Activated B cell treated with CpG ODN at 0.5 μM for 24 hours (primary cell): ENCODE data around the gene KDM6B. TPM values are rescaled to one million over a fixed set of nuclear protein-coding genes. Genes with fewer than 3 reads are reported as not detected.

Source experiments
- ATAC-seq: fragments of 200-7000 bp; cut with Tn5 transposase; one replicate; pipeline ENCODE4 v1.10.0; 2021; ENCODE audit warnings: low read depth, mild to moderate bottlenecking, moderate library complexity
- CTCF ChIA-PET: fragments of 350-600 bp; sonication (Branson Sonifier 250); formaldehyde crosslinking; loops from one replicate; lab custom pipeline; 2021; ENCODE audit warnings: antibody characterized with exemption; lab: Charles Lee
- POLR2A ChIA-PET: fragments of 350-600 bp; sonication (Branson Sonifier 250); formaldehyde crosslinking; loops from one replicate; lab custom pipeline; 2021; ENCODE audit warnings: antibody characterized with exemption; lab: Charles Lee
- DNase-seq: peaks from one replicate; pipeline ENCODE4 v3.0.0; 2022
- H3K27ac Mint-ChIP-seq: one replicate; pipeline ENCODE4 v1.8.0; 2020; ENCODE audit warnings: mixed read lengths
- H3K27me3 Mint-ChIP-seq: one replicate; pipeline ENCODE4 v1.8.0; 2021; ENCODE audit warnings: mixed read lengths
- H3K36me3 Mint-ChIP-seq: one replicate; pipeline ENCODE4 v1.8.0; 2021; ENCODE audit warnings: low read depth, mixed read lengths
- H3K4me1 Mint-ChIP-seq: one replicate; pipeline ENCODE4 v1.8.0; 2021; ENCODE audit warnings: mixed read lengths
- H3K4me3 Mint-ChIP-seq: one replicate; pipeline ENCODE4 v1.8.0; 2020; ENCODE audit warnings: mild to moderate bottlenecking, mixed read lengths
- H3K9me3 Mint-ChIP-seq: one replicate; pipeline ENCODE4 v1.8.0; 2020; ENCODE audit warnings: mixed read lengths
- intact Hi-C: fragments of 100-400 bp; cut with micrococcal nuclease; formaldehyde crosslinking; loops from one replicate; pipeline ENCODE4 v1.15.1; 2024
- total RNA-seq: library from RNA; stranded (reverse); gene quantifications from 2 replicates; pipeline ENCODE4 v1.2.3, GENCODE V29; 2022
- TF ChIP-seq, protein P1 (sequence below): fragments of 200-600 bp; IDR thresholded peaks from one replicate; pipeline ENCODE4 v1.8.0; 2022; ENCODE audit warnings: antibody characterized with exemption, mild to moderate bottlenecking

Gene KDM6B
- total RNA-seq, 1 donor from 2014 or later: 70.8 TPM

GRCh38 chr17:7830616-7831015 is 3.4 kb upstream of the KDM6B start:
- no peak for DNase-seq
- Mint-ChIP-seq H3K4me3 (no peak overlapping the region), H3K4me1 (peaks cover 14% of the 10 kb centered on the region), H3K27me3 (peaks cover 23% of the 10 kb centered on the region), H3K27ac (no peak overlapping the region), H3K9me3 (no peaks in the 10 kb centered on the region), H3K36me3 (peaks cover 11% of the 10 kb centered on the region)
- TF ChIP-seq, protein P1, sequence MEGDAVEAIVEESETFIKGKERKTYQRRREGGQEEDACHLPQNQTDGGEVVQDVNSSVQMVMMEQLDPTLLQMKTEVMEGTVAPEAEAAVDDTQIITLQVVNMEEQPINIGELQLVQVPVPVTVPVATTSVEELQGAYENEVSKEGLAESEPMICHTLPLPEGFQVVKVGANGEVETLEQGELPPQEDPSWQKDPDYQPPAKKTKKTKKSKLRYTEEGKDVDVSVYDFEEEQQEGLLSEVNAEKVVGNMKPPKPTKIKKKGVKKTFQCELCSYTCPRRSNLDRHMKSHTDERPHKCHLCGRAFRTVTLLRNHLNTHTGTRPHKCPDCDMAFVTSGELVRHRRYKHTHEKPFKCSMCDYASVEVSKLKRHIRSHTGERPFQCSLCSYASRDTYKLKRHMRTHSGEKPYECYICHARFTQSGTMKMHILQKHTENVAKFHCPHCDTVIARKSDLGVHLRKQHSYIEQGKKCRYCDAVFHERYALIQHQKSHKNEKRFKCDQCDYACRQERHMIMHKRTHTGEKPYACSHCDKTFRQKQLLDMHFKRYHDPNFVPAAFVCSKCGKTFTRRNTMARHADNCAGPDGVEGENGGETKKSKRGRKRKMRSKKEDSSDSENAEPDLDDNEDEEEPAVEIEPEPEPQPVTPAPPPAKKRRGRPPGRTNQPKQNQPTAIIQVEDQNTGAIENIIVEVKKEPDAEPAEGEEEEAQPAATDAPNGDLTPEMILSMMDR: no peak
- CTCF ChIA-PET: no interaction called here
- POLR2A ChIA-PET: interaction anchor here (0.9 to 5.5 kb wide), 2 partner anchors 13 to 26 kb away, joined by 3 to 136 read pairs; partner anchors contain the start of gene NAA38
- no peak for ATAC-seq
- intact Hi-C loops: no loop called here

- no peak overlapping the region for H3K4me3 Mint-ChIP-seq
- H3K9me3 Mint-ChIP-seq: no peaks in the 10 kb centered on the region
- intact Hi-C loops: no loop called here
- ChIA-PET CTCF (no interaction called here), POLR2A (interaction anchor here (0.9 to 5.5 kb wide), 2 partner anchors 13 to 26 kb away, joined by 3 to 136 read pairs; partner anchors contain the start of gene NAA38)
- H3K36me3 Mint-ChIP-seq: peaks cover 11% of the 10 kb centered on the region
- H3K4me1 Mint-ChIP-seq: peaks cover 17% of the 10 kb centered on the region
- DNase-seq: no peak
- peaks cover 23% of the 10 kb centered on the region for H3K27me3 Mint-ChIP-seq
- TF ChIP-seq, protein P1: no peak
- no peak for ATAC-seq
- H3K27ac Mint-ChIP-seq: no peak overlapping the region
Measured at GRCh38 chr17:7831233-7831632, 2.8 kb upstream of the KDM6B start.

- intact Hi-C loops: no loop called here
- no peak overlapping the region for H3K4me3 Mint-ChIP-seq
- POLR2A ChIA-PET: interaction anchor here (1.2 to 5.5 kb wide), 2 partner anchors 11 to 25 kb away, joined by 5 to 136 read pairs; partner anchors contain the start of gene NAA38
- no peak for DNase-seq
- H3K36me3 Mint-ChIP-seq: peaks cover 11% of the 10 kb centered on the region
- H3K9me3 Mint-ChIP-seq: no peaks in the 10 kb centered on the region
- H3K27me3 Mint-ChIP-seq: peaks cover 19% of the 10 kb centered on the region
- peaks cover 28% of the 10 kb centered on the region for H3K4me1 Mint-ChIP-seq
- H3K27ac Mint-ChIP-seq: no peak overlapping the region
- TF ChIP-seq, protein P1: no peak
- CTCF ChIA-PET: interaction anchor here (0.7 to 2.1 kb wide), 2 partner anchors 12 to 19 kb away, joined by 4 to 7 read pairs; no protein-coding TSS in a partner anchor
- ATAC-seq: no peak
Measured at GRCh38 chr17:7832431-7832830, 1.6 kb upstream of the KDM6B start.

DNA sequence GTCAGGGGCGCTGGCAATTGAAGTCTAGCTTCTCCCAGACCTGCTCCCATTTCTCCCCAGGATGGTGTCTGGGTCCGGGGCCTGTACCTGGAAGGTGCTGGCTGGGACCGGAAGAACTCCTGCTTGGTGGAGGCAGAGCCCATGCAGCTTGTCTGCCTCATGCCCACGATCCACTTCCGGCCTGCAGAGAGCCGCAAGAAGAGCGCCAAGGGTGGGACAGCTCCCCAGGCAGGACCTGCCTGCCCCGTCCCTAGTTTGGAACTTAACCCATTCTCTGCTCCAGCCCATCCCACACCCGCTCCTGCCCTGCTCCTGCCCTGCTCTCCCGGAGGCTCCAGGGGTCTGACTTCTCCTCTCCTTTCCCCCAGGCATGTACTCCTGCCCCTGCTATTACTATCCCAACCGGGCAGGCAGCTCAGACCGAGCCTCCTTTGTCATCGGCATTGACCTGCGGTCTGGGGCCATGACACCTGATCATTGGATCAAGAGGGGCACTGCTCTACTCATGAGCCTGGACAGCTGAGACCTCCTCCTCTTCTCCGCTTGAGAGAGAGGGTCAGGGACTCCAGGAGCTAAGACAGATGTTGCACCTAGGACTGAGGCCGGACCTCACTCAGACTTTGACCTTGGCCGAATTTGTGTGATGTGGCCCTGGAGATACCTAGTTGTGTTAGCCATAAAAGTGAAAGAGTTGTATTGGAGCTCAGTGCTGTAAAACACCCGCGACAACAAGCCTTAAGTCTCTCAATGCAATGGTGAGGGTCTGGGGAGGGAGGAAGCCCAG is 814 bp upstream of the KDM6B start:
- Mint-ChIP-seq H3K4me3 (peak overlapping the region; percentile 97), H3K27me3 (peaks cover 19% of the 10 kb centered on the region), H3K36me3 (peaks cover 11% of the 10 kb centered on the region), H3K27ac (peak overlapping the region; percentile 77), H3K9me3 (no peaks in the 10 kb centered on the region), H3K4me1 (peaks cover 33% of the 10 kb centered on the region)
- no peak for ATAC-seq
- ChIA-PET POLR2A (interaction anchor here (0.7 to 6.1 kb wide), 11 partner anchors 8 to 369 kb away, joined by 3 to 136 read pairs (median 7); partner anchors contain the start of genes CNTROB, CYB5D1, NAA38 and TMEM88), CTCF (interaction anchor here (0.6 to 3.2 kb wide), 7 partner anchors 8 to 209 kb away, joined by 3 to 10 read pairs (median 4); no protein-coding TSS in a partner anchor)
- TF ChIP-seq, protein P1: no peak
- intact Hi-C loops: no loop called here
- no peak for DNase-seq

- DNase-seq (no peak), ATAC-seq (peak; percentile 4)
- Mint-ChIP-seq H3K27ac (peak overlapping the region; percentile 94), H3K4me3 (peak overlapping the region; percentile 97), H3K27me3 (peaks cover 15% of the 10 kb centered on the region), H3K36me3 (peaks cover 11% of the 10 kb centered on the region), H3K9me3 (no peaks in the 10 kb centered on the region), H3K4me1 (peaks cover 46% of the 10 kb centered on the region)
- intact Hi-C loops: loop anchor here (1.0 to 2.0 kb wide), 7 partner anchors 12 to 582 kb away; partner anchors contain the start of genes ELP5, NAA38 and TP53
- ChIA-PET CTCF (interaction anchor here (1.0 to 3.2 kb wide), 14 partner anchors 9 to 155 kb away, joined by 3 to 35 read pairs (median 6); partner anchors contain the start of genes CYB5D1 and NAA38), POLR2A (interaction anchor here (0.6 to 6.1 kb wide), 12 partner anchors 9 to 525 kb away, joined by 4 to 136 read pairs (median 8); partner anchors contain the start of genes CNTROB, CYB5D1, NAA38 and RNF227)
- TF ChIP-seq, protein P1: no peak
Measured at GRCh38 chr17:7834542-7834956, 532 bp downstream of the KDM6B start.
